Upper lobe of left lung (tissue), 4 donors: ENCODE measurements around the gene NSD2.
"Not testable (repeated sequence)": the region's sequence is repeated elsewhere in the genome, so short reads cannot be mapped to it uniquely, and the experiment has no call there.

Experiments
- EP300 ChIP-seq, 4 donors: sonication (generic); formaldehyde crosslinking; IDR thresholded peaks; one replicate each; pipeline ENCODE4 v1.5.1; 2017; ENCODE audit warnings: antibody characterized with exemption in 4 of 4, control low read depth in 2 of 4
- POLR2A ChIP-seq, 4 donors: fragments of 450-650 bp; IDR thresholded peaks; one replicate each; pipeline ENCODE4 v1.5.1; 2016 to 2017; ENCODE audit warnings: antibody characterized with exemption in 4 of 4, mild to moderate bottlenecking in 2 of 4
- POLR2AphosphoS5 ChIP-seq, 2 donors: sonication (generic); formaldehyde crosslinking; IDR thresholded peaks; one replicate each; pipeline ENCODE4 v1.5.1; 2017; ENCODE audit warnings: antibody characterized with exemption in 2 of 2
- TF ChIP-seq, protein P1 (sequence below), 6 experiments: fragments of 450-650 bp in 4 of 6; fragments of 200-600 bp in 2 of 6; sonication (generic) in 2 of 6; IDR thresholded peaks; one replicate each; pipeline ENCODE4 v1.5.1; 2016 to 2019; ENCODE audit warnings: antibody characterized with exemption in 6 of 6

DNA sequence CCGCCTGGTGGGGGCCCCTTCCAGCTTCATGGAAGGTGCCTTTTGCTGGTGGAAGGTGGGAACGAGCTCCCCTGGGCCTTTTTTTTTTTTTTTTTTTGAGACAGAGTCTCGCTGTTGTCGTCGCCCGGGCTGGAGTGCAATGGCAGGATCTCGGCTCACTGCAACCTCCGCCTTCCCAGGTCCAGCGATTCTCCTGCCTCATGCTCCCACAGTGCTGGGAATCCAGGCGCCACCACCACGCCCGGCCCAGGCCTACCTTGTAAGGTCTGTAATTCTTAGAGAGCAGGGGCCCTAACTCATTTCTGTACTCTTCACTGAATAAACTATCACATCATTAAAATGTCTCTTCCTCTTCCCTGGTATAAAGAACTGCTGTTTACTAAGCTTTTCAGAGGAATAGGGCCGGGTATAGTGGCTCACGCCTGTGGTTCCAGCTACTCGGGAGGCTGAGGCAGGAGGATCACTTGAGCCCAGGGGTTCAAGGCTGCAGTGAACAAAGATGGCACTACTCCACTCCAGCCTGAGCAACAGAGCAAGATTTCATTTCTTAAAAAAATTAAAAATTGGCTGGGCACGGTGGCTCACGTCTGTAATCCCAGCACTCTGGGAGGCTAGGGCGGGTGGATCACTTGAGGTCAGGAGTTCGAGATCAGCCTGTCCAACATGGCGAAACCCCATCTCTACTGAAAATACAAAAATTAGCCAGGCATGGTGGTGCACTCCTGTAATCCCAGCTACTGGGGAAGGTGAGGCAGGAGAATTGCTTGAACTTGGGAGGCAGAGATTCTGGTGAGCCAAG is 122.7 kb downstream of the NSD2 start:
- TF ChIP-seq, protein P1, sequence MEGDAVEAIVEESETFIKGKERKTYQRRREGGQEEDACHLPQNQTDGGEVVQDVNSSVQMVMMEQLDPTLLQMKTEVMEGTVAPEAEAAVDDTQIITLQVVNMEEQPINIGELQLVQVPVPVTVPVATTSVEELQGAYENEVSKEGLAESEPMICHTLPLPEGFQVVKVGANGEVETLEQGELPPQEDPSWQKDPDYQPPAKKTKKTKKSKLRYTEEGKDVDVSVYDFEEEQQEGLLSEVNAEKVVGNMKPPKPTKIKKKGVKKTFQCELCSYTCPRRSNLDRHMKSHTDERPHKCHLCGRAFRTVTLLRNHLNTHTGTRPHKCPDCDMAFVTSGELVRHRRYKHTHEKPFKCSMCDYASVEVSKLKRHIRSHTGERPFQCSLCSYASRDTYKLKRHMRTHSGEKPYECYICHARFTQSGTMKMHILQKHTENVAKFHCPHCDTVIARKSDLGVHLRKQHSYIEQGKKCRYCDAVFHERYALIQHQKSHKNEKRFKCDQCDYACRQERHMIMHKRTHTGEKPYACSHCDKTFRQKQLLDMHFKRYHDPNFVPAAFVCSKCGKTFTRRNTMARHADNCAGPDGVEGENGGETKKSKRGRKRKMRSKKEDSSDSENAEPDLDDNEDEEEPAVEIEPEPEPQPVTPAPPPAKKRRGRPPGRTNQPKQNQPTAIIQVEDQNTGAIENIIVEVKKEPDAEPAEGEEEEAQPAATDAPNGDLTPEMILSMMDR (IDR thresholded peaks at IDR 0.05): not testable (repeated sequence)
- not testable (repeated sequence) for TF ChIP-seq EP300, POLR2A, POLR2AphosphoS5 (IDR thresholded peaks at IDR 0.05)
